HG03175 (cell line): ENCODE data around the gene ACBD6.
"Not testable (repeated sequence)": the region's sequence is repeated elsewhere in the genome, so short reads cannot be mapped to it uniquely, and the experiment has no call there.

Experiments
- ATAC-seq: cut with Tn5 transposase; IDR thresholded peaks from one replicate; pipeline ENCODE4 v1.9.1; 2021; ENCODE audit warnings: mild to moderate bottlenecking, moderate library complexity; ENCODE audit not compliant: unreplicated experiment

ACBD6 gene

DNA sequence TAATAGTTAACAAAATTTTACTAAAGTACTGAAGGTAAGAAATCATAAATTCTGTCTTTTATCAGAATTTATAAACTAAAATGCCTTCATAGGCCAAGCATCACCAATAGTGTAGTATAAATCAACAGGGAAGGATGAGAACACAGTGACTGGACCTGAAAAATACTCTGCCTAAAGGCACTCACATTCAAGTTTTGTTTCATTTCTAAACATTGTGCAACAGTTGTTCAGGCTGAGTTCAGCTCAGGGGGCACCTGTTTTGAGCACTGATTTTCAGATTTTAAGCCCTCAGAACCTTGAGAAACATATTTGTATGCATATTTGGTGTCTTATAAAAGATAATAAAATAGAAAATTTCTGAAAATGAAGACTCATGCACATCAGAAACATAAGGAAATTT is 12.4 kb downstream of the ACBD6 start:
- no peak for ATAC-seq

GRCh38 chr1:180489313-180489712 is 13.1 kb downstream of the ACBD6 start:
- no peak for ATAC-seq

- no peak for ATAC-seq
Measured at GRCh38 chr1:180488661-180489060, 13.7 kb downstream of the ACBD6 start.

- ATAC-seq, result no peak
Measured at GRCh38 chr1:180486092-180486491, 16.3 kb downstream of the ACBD6 start.

DNA sequence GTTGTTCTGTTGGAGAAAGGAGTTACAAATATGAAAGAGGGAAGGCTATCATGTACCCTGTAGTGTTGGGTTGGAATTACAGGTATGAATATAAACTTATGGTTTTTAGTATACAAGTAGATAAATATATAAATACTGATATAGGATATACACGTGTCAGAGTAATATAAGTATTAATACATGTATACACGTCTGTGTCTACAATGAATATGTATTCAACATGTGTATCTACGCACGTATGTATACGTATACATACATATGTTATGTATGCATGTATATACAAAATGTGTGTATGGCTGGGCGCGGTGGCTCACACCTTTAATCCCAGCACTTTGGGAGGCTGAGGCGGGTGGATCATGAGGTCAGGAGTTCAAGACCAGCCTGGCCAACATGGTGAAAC is 17.9 kb downstream of the ACBD6 start:
- no peak for ATAC-seq

- no peak for ATAC-seq
Measured at GRCh38 chr1:180482425-180483275, 19.7 kb downstream of the ACBD6 start.

DNA sequence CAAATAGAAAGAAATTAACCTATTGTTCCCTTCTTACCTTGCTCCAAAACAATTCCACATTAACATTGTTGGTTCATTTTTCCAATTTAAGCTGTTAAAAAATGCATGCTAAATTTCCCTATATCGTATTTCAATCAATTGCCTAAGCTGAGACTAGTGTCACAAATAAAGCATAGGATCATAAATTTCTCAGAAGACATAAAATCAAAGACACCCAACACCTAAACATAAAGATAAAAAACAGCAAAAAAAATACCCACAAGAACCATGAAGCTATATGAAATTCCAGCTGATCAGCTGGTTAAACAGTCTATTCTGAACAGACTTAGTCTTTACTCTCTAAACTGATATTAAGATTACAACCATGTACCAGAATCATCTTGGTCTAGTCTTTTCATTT is 32.3 kb downstream of the ACBD6 start:
- ATAC-seq, result no peak

- no peak for ATAC-seq
Measured at GRCh38 chr1:180468311-180468710, 34.1 kb downstream of the ACBD6 start.

DNA sequence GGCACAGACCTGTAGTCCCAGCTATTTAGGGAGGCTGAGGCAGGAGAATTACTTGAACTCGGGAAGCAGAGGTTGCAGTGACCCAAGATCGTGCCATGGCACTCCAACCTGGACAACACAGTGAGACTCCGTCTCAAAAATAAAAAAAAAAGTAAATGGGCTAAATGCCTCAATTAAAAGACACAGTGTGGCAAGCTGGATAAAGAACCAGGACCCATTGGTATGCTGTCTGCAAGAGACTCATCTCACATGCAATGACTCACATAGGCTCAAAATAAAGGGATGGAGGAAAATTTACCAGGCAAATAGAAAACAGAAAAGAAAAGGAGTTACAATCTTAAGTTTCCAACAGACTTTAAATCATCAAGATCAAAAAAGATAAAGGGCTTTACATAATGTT is 40.3 kb downstream of the ACBD6 start:
- no peak for ATAC-seq

DNA sequence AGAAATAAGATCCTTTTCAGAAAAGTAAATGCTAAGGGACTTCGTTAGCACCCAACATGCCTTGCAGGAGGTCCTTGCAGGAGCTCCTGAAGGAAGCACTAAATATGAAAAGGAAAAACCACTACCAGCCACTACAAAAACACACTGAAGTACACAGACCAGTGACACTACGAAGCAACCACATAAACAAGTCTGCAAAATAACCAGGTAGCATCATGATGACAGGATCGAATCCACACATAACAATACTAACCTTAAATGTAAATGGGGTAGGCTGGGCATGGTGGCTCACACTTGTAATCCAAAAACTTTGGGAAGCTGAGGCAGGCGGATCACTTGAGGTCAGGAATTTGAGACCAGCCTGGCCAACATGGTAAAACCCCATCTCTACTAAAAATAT is 40.7 kb downstream of the ACBD6 start:
- ATAC-seq, result not testable (repeated sequence)

DNA sequence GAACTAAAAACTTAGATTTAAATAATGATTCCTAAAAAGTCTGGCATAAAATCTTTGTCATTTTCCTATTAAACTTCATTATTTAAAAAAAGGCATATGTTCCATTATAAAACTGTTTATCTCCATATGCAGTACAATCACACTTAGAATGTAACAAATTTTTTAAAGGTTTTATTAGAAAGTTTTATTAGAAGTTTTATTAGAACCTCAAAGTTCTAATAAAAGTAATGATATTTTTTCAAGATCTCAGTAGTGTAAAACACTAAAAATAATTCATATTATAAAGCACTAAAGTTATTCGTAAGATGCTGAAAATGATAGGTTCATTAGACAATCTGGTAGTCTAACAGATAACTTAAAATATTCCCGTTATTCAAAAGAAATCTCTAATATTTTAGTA is 43.6 kb downstream of the ACBD6 start:
- ATAC-seq, result no peak

DNA sequence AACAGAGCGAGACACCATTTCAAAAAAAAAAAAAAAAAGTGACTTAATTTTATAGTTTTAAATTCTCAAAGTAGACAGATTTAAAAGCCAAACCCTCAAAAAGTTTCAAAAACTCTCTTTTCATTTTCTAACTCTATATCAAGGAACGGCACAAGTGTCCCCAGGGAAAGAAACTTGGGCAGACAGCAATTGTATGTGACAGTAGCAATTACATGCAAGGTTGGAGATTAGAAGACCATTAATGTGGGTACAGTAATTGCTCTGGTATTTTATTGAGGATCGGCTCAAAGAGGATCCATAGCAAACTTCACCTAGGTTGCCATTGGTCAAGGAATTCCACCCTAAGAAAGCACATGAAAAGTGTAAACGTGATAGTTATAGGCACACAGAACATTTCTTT is 46.2 kb downstream of the ACBD6 start:
- no peak for ATAC-seq

DNA sequence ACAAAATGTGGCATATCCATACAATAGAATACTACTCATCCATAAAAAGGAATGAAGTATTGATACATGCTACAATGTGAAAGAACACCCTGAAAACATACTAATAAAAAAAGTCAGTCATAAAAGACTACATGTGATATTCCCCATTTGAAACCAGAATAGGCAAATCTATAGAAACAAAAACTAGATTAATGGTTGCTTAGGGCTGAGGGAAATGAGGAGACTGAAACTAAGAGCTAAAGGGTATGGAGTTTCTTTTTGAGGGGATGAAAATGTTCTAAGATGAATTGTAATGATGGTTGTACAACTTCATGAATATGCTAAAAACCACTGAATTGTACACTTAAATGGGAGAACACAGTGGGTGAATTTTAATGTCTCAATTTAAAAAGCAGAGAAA is 50.9 kb downstream of the ACBD6 start:
- ATAC-seq, result no peak

DNA sequence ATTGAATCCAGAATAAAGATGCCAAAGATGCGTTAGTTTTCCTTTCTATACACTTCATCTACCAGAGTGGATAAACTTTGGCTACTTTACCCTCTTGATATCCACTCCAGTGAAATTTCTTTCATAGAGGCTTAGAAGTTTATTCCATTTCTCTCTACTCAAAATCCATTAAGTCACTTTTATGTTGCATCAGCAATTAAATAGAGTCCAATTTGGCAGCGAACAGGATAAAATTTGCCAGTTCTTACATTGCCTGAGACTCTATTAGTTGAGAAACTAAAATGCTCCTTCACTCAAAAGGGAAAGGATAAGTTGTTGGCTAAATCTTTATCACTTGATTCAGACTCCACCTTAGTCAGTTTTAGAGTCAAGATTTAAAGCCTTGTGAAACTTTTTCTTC is 57.9 kb downstream of the ACBD6 start:
- ATAC-seq, result no peak

DNA sequence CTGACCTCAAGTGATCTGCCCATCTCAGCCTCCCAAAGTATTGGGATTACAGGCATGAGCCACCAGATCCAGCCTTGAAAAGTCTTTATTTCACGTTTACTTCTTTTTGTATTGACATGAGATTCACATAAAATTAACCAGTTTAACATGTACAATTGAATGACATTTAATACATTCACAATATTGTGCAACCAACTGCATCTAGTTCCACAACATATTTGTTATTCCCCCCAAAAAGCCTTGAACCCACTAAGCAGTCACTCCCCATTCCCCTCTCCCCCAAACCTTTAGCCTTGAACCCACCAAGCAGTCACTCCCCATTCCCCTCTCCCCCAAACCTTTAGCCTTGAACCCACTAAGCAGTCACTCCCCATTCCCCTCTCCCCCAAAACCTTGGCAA is 62.0 kb downstream of the ACBD6 start:
- no peak for ATAC-seq

DNA sequence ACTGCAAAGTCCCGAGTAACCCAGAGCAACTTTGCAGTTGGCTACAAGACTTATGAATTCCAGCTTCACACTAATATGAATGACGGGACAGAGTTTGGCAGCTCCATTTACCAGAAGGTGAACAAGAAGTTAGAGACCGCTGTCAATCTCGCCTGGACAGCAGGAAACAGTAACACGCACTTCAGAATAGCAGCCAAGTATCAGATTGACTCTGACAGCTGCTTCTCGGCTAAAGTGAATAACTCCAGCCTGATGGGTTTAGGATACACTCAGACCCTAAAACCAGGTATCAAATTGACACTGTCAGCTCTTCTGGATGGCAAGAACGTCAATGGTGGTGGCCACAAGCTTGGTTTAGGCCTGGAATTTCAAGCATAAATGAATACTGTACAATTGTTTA is 66.8 kb downstream of the ACBD6 start:
- no peak for ATAC-seq

DNA sequence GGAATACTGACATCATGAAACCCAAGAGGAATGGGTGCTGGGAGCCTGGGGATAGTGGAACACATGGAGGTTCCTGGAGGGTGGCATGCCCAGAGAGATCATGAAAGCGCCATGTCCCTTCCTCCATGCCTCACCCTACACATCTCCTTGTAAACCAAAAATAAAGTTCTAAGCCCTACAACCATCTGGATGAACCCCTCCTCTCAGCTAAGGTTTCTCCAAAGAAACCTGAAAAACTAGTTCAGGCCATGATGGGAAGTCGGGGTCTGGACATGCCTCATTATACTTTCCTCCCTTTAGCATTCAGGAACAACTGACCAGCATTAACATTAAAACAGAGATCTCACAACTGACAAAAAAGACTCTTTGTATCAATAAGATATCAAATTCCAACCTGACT is 68.5 kb downstream of the ACBD6 start:
- ATAC-seq, result no peak

- ATAC-seq, result no peak
Measured at GRCh38 chr1:180431683-180432082, 70.7 kb downstream of the ACBD6 start.

DNA sequence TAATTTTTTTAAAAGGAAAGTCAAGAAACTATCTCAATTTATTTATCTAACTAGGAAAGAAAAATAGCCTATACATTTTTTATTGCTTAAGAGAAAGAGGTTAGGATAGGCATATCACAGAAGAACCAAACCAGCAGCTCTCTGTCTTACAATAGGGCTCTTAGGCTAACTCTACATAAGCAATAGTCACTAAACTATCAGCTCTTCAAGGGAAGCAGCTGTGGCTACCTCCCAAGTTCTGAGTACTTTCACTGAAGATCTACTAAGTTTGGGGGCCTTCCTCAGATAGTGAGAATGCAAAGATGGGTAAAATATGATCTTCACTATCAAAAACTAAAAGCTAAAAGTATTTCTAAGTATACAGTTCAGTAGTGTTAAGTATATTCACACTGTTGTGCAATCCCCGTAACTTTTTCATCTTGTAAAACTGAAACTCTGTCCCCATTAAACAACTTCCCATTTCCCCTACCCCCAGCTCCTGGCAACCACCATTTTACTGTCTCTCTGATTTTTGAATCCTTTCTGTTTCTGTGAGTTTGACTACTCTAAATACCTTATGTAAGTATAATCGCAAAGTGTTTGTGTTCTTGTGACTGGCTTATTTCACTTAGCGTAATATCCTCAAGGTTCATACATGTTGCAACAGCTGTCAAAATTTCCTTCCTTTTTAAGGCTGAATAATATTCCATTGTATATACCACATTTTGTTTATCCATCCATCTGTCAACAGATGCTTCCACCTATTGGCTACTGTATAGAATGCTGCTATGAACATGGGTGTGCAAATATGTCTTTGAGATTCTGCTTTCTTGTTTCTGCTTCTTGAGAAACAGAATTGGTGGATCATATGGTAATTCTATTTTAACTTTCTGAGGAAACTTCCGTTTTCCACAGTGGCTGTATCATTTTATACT is 73.3 kb downstream of the ACBD6 start:
- no peak for ATAC-seq

- no peak for ATAC-seq
Measured at GRCh38 chr1:180425952-180426351, 76.4 kb downstream of the ACBD6 start.

GRCh38 chr1:180424848-180425457 is 77.4 kb downstream of the ACBD6 start:
- no peak for ATAC-seq

- no peak for ATAC-seq
Measured at GRCh38 chr1:180421614-180422013, 80.8 kb downstream of the ACBD6 start.
